GM18502 (cell line): Measurements from ENCODE around the gene HENMT1.
"Not testable (repeated sequence)": the region's sequence is repeated elsewhere in the genome, so short reads cannot be mapped to it uniquely, and the experiment has no call there.

ENCODE experiments used
- ATAC-seq: cut with Tn5 transposase; IDR thresholded peaks from one replicate; pipeline ENCODE4 v1.9.1; 2021; ENCODE audit warnings: mild to moderate bottlenecking; ENCODE audit not compliant: unreplicated experiment, poor library complexity

Gene HENMT1

DNA sequence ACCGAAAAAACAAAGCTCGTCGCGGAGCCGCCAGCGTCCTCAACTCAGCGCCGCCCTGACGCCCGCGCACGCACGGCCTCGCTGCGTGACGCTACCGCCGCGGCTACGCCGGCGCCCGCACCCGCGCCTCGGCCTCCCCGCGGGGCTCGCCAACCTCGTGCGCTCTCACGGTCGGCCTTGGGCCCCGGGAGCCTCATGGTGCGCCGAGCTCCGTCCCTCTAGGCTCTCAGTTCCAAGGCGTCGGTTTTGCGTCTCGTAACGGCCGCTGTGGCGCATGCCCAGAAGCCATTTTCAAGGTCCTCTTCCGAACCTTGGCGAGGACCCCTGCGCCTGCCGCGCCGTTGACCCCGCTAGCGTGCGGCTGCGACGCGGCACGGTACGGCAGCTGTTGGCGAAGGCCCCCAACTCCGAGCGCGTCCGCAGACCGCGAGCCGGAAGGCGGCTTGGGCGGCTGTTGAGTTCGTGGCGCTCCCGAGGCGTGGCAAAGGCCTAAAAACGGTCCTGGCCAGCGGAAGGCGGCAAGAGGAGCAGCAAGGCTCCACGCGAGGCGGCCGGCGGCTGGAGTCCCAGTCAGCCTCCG is at the start of gene HENMT1:
HENMT1 (minus strand) TSS at position 64 of the 580 bp plus-strand sequence. CDS start 1,209 bp downstream, outside the sequence.
- ATAC-seq = peak; percentile 90

DNA sequence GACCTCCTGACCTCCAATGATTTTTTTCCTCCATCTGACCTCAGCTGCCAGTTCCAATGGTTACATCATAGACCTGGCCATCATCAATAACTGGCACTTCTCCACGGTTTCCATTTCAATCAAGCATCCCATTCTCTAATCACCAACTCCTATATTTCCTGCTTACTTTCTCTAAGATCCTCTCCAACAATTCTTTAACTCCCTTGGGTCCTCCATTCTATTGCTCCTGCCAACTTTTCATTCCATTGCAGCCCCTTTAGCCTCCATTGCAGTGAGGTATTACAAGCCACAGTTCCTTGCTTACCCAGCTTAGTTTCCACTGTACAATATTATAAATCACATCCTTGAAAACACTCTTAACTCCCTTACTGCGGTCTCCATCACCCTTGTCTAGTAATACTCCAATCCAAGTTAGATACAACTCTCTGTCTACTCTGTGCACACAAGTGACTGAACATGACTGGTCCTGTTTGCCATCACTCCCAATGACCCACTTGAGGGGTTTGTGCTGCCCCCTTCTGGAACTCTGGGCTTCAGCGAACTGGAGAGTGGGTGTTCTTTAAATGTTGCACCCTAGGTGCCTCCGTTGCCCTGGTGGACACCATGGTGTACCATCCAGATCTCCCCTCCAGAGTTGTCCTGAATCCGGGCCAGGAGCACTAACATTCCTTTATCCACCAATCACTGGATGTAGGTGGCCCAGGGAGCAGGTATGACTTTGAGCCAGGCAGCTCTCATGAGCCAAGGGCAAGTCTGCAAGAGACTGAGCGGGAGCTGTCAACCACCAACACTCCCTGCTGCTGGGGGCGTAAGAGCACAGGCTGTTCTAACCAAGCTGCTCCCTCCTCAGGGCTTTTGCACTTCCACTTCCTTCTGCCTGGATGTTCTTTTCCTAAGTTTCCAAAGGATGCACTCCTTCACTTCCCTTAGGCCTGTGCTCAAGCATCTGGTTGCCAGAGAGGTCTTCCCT is 48.1 kb upstream of the HENMT1 start:
- ATAC-seq = no peak

DNA sequence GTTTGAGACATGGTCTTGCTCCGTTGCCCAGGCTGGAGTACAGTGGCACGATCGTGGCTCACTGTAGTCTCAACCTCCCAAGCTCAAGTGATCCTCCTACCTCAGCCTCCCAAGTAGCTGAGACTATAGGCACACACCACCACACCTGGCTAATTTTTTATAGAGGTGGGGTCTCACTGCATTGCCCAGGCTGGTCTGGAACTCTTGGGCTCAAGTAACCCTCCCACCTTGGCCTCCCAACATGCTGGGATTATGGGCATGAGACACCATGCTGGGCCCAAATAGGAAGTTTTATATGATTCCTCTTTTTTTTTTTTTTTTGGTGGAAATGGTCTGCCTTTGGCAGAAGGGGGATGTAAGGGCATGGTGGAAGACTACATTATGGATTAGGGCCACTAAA is 45.8 kb upstream of the HENMT1 start:
- no peak for ATAC-seq

DNA sequence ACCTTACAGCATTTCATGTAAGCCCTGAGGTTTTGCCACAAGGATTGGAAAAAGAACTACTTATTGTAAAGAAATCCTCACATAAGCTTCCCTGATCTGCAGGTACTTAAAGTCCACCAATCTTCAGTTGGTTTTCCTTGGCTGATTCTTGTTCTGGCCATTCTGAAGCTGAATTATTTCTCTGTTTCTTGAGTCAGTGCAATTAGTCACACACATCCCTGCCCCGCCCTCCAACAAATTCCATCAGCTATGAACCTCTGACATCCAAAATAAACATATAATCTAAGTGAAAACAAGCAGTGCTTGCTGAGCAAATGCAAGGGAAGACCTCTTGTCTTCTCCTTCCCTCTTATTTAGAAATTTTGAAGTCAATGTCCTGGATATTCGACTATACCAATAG is 43.6 kb upstream of the HENMT1 start:
- no peak for ATAC-seq

- no peak for ATAC-seq
These were observed 43.0 kb upstream of the HENMT1 start for GRCh38 chr1:108703939-108704338.

DNA sequence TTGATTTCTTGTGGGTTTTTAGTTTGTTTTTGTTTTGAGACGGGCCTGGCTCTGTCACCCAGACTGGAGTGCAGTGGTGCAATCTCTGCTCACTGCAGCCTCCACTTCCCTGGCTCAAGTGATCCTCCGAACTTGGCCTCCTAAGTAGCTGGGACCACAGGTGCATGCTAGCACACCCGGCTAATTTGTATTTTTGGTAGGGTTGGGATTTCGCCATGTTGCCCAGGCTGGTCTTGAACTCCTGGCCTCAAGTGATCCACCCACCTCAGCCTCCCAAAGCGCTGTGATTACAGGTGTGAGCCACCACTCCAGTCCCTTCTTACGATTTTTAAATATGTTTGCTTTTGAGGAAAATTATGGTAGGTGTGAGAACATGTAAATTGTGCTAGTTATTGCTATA is 41.2 kb upstream of the HENMT1 start:
- ATAC-seq = not testable (repeated sequence)

GRCh38 chr1:108701176-108701849 is 40.4 kb upstream of the HENMT1 start:
- ATAC-seq = no peak

DNA sequence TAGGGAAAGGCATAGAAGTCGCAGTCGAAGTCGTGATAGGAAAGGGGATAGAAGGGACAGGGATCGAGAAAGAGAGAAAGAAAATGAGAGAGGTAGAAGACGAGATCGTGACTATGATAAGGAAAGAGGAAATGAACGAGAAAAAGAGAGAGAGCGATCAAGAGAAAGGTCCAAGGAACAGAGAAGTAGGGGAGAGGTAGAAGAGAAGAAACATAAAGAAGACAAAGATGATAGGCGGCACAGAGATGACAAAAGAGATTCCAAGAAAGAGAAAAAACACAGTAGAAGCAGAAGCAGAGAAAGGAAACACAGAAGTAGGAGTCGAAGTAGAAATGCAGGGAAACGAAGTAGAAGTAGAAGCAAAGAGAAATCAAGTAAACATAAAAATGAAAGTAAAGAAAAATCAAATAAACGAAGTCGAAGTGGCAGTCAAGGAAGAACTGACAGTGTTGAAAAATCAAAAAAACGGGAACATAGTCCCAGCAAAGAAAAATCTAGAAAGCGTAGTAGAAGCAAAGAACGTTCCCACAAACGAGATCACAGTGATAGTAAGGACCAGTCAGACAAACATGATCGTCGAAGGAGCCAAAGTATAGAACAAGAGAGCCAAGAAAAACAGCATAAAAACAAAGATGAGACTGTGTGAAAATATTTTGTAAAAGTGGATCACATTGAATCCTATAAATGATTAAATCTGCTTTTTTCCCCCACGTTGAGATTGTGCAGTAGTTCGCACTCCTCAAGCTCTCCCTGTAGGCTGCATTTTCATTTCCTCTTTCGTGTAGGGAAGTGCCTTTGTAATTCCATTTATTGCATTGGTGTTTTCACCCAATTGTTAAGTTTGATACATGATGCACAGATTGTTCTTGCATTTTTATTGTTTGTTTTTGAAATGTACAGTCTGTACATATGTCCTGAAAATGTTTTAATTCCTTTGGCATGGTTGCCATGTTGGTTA is 38.8 kb upstream of the HENMT1 start:
- no peak for ATAC-seq

DNA sequence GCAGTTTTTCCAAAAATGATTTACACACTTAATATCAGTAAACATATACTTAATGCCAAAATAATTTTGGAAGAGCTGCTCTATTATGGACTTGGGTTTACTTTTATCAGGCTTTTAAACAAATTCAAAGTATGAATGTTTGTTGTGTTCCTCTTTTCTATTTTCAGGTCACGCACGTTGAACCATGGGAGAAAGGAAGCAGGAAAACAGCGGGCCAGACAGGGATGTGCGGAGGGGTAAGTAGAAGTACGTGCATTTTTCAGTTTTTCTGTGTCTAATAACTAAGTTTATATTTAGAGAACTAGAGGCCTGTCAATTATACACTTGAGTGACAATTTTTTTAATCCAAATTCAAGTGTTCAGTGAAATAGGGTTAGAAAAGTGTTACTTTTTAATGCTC is 34.6 kb upstream of the HENMT1 start:
- no peak for ATAC-seq

GRCh38 chr1:108692724-108693655 is 32.1 kb upstream of the HENMT1 start:
- peak; percentile 63 for ATAC-seq

GRCh38 chr1:108691942-108692723 is 31.2 kb upstream of the HENMT1 start, which contains the start of gene PRPF38B:
Gene PRPF38B (plus strand): TSS chr1:108692310. CDS start chr1:108692592, 282 bp downstream.
- peak; percentile 94 for ATAC-seq

DNA sequence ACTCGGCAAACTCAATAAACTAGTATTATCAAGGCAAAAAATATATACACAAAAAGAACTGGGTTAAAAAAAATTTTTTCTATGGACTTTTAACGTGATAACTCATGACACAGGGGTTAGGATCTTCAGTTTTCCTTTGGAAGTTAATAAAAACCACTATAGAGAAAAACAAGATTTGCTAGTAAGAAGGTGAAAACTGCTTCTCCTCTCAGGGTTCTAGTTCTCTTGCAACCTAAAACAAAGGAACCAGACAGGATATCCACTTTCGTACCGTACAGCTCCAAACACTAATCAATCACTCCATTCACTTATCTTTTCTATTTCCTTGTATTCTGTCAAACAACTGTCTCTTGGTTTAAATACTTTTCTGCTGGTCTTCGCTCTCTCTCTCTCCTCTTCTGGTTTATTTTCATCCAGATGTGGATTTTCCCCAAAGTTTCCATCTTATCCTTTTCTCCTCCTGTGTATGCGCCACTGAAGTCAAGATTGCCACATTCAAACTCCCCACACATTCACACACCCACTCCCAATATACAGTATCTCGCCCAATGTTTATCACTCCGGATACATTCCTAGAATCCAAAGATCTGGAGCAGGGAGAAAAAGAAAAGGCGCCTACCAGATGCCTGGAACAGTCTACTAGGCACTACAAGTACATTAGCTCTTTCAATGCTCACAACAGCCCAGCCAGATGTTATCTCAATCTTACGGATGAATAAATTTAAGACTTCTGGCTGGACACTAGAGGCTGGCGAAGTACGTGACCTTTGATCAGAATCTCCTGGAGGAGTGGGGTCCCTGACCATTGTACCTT is 30.4 kb upstream of the HENMT1 start:
- peak; percentile 7 for ATAC-seq

- ATAC-seq = no peak
These were observed 25.9 kb upstream of the HENMT1 start for GRCh38 chr1:108686614-108687313.

DNA sequence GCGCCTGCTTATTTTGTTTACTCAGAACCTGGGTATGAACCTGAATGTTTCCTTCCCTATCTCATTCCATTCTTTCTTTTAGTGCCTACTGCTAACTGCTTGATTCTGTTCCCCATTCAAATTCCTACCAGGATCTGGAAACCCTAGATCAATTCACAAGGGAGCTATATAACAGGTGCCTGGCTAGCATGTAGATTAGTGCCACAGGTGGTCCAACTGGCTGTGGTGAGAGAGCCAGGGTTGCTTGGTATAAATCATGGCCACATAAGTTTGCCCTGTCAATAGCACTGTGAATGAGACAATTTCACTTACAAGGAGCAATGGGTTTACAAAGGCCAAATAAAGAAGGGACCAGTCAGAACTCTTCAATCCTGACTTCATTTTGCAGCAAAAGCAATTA is 24.6 kb upstream of the HENMT1 start:
- no peak for ATAC-seq

DNA sequence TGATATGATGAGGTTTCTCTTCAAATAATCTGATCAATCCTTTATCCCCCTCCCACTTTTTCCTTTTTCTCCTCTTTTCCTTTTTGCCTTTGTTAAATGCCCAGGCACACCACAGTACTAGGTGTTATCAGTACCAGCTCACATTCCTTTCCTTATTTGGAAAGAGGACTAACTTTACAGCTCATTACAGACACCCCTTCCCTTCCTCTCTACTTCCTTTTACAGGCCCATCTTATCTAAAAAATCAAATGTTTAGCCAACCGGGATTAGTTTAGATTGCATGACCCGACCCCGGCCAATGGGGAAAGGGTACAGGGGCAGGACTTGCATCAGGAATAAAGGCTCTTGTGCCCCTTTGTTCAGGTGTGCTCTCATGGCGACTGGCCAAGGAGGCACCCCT is 20.8 kb upstream of the HENMT1 start:
- not testable (repeated sequence) for ATAC-seq

GRCh38 chr1:108679586-108680213 is 18.8 kb upstream of the HENMT1 start:
- no peak for ATAC-seq
